ENCODE measurements around the gene NOS1.

The NOS1 gene

DNA sequence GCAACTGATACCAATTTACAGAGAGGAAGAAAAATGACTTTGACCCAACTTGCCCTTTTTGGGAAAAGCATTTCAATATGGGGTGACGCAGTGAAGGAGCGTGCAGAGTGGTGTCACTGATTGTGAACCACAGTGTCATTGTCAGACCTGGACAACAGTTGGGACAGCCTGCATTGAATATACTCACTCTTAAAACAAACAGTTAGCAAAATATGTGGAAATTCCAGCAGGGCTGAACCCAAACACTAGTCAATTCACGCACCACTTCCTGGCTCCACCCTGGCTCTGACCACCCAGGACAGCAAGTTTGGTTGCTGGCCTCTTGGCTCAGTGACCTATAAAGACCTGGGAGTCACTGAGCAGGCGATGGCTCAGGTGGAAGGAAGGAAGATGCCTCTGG lies 61.3 kb downstream of the NOS1 start:
- Histone ChIP-seq H3K9ac (ENCODE audit: low read length in 2 of 2) (no peak overlapping the region), H3K4me1 (ENCODE audit: control insufficient read depth, insufficient read depth, low read length) (no peaks in the 10 kb centered on the region), H3K9me3 (ENCODE audit: control insufficient read depth in 2 of 2, low read length in 2 of 2) (peaks cover 3 to 4% of the 10 kb centered on the region in 2 donors)

DNA sequence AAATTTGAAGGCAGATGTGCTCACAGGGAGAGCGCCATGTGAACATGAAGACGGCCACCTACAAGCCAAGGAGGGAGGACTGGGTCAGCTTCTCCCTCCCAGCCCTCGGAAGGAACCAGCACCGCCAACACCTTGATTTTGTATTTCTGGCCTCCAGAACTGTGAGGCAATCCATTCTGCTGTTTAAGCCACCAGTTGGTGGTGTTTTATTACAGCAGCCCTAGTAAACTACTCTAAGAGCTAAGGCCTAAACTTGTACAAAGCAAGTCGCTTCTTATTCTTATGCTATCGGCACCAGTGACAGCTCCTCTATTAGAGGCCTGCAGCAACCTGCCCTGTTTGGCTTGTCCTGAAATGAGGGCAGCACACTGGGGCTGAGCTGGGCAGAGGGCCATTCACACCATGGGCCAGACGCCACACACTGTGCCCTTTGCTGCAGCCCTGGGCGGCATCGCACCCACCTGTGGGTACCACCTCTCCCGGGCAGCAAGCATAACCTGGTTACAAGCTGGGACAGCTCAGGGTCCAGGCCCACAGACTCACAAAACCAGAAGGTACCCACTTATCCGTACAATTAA lies 62.7 kb downstream of the NOS1 start:
- Histone ChIP-seq H3K9me3 (ENCODE audit: control insufficient read depth in 2 of 2, low read length in 2 of 2) (peaks cover 3 to 4% of the 10 kb centered on the region in 2 donors), H3K4me1 (ENCODE audit: control insufficient read depth, insufficient read depth, low read length) (no peaks in the 10 kb centered on the region), H3K9ac (ENCODE audit: low read length in 2 of 2) (no peak overlapping the region), H3K27me3 (ENCODE audit: control insufficient read depth in 1 of 2, insufficient read depth in 2 of 2, low read length in 2 of 2) (peaks cover 0 to 2% of the 10 kb centered on the region in 2 donors), H3K4me3 (ENCODE audit: low read length in 2 of 2) (no peak overlapping the region), H3K36me3 (ENCODE audit: control insufficient read depth in 2 of 2, insufficient read depth in 2 of 2, low read length in 2 of 2) (no peaks in the 10 kb centered on the region), H3K27ac (ENCODE audit: low read length) (no peak overlapping the region)

More for the DNA sequence above, 61.3 kb downstream of the NOS1 start:
- no peak overlapping the region for H3K27ac ChIP-seq (ENCODE audit: low read length)
- H3K36me3 ChIP-seq (ENCODE audit: control insufficient read depth in 2 of 2, insufficient read depth in 2 of 2, low read length in 2 of 2) = no peaks in the 10 kb centered on the region
- H3K4me3 ChIP-seq (ENCODE audit: low read length in 2 of 2) = no peak overlapping the region
- no peaks in the 10 kb centered on the region for H3K27me3 ChIP-seq (ENCODE audit: control insufficient read depth in 1 of 2, insufficient read depth in 2 of 2, low read length in 2 of 2)

- Histone ChIP-seq H3K9ac (ENCODE audit: low read length in 2 of 2) (no peak overlapping the region), H3K4me1 (ENCODE audit: control insufficient read depth, insufficient read depth, low read length) (no peaks in the 10 kb centered on the region), H3K4me3 (ENCODE audit: low read length in 2 of 2) (no peak overlapping the region), H3K27me3 (ENCODE audit: control insufficient read depth in 1 of 2, insufficient read depth in 2 of 2, low read length in 2 of 2) (peaks cover 0 to 3% of the 10 kb centered on the region in 2 donors), H3K27ac (ENCODE audit: low read length) (no peak overlapping the region), H3K9me3 (ENCODE audit: control insufficient read depth in 2 of 2, low read length in 2 of 2) (peaks cover 3 to 4% of the 10 kb centered on the region in 2 donors), H3K36me3 (ENCODE audit: control insufficient read depth in 2 of 2, insufficient read depth in 2 of 2, low read length in 2 of 2) (no peaks in the 10 kb centered on the region)
These were observed 63.2 kb downstream of the NOS1 start for GRCh38 chr12:117298191-117298590.

- Histone ChIP-seq H3K27me3 (ENCODE audit: control insufficient read depth in 1 of 2, insufficient read depth in 2 of 2, low read length in 2 of 2) (peaks cover 3 to 10% of the 10 kb centered on the region in 2 donors), H3K4me3 (ENCODE audit: low read length in 2 of 2) (no peak overlapping the region), H3K36me3 (ENCODE audit: control insufficient read depth in 2 of 2, insufficient read depth in 2 of 2, low read length in 2 of 2) (no peaks in the 10 kb centered on the region), H3K9ac (ENCODE audit: low read length in 2 of 2) (no peak overlapping the region), H3K4me1 (ENCODE audit: control insufficient read depth, insufficient read depth, low read length) (no peaks in the 10 kb centered on the region), H3K27ac (ENCODE audit: low read length) (no peak overlapping the region), H3K9me3 (ENCODE audit: control insufficient read depth in 2 of 2, low read length in 2 of 2) (peaks cover 4 to 5% of the 10 kb centered on the region in 2 donors)
These were observed 67.2 kb downstream of the NOS1 start for GRCh38 chr12:117294189-117294603.

DNA sequence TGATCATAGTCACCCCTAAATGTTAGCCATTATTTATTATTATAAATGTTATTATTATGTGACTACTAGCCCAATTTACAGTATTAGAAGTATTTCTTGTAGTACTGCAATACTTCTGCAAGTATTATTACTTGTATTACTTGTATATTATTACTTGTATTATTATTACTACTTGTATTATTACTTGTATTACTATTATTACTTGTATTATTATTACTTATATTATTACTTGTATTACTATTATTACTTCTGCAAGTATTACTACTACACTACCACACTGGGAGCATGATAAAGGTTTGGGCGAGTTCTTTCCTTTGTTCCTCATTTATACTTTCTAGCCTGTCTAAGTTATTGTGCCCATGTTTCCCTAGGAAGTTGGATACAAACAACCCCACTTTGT lies 67.9 kb downstream of the NOS1 start:
- Histone ChIP-seq H3K4me3 (ENCODE audit: low read length in 2 of 2) (no peak overlapping the region), H3K36me3 (ENCODE audit: control insufficient read depth in 2 of 2, insufficient read depth in 2 of 2, low read length in 2 of 2) (no peaks in the 10 kb centered on the region), H3K4me1 (ENCODE audit: control insufficient read depth, insufficient read depth, low read length) (no peaks in the 10 kb centered on the region), H3K9ac (ENCODE audit: low read length in 2 of 2) (no peak overlapping the region), H3K27me3 (ENCODE audit: control insufficient read depth in 1 of 2, insufficient read depth in 2 of 2, low read length in 2 of 2) (peaks cover 3 to 10% of the 10 kb centered on the region in 2 donors), H3K9me3 (ENCODE audit: control insufficient read depth in 2 of 2, low read length in 2 of 2) (peaks cover 4 to 5% of the 10 kb centered on the region in 2 donors), H3K27ac (ENCODE audit: low read length) (no peak overlapping the region)

DNA sequence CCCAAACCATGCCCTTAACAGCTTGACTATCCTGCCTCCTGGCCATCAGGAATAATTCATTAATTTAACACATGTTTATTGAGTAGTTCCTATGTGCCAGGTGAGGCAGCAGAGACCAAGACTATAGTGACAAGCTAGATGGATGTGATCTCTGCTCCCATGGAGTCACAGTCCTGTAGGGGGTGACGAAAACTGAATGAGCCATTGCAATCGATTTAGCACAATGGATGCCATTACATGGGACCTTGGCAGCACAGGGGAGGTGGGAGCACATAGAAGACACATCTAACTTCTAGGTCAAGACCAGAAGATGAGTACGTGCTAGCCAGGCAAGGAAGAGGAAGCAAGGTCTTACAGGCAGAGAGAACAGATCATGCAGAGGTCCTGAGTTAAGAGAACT lies 68.7 kb downstream of the NOS1 start:
- no peaks in the 10 kb centered on the region for H3K36me3 ChIP-seq (ENCODE audit: control insufficient read depth in 2 of 2, insufficient read depth in 2 of 2, low read length in 2 of 2)
- H3K27me3 ChIP-seq (ENCODE audit: control insufficient read depth in 1 of 2, insufficient read depth in 2 of 2, low read length in 2 of 2) = peaks cover 3 to 10% of the 10 kb centered on the region in 2 donors
- H3K4me3 ChIP-seq (ENCODE audit: low read length in 2 of 2) = no peak overlapping the region
- H3K27ac ChIP-seq (ENCODE audit: low read length) = no peak overlapping the region
- H3K4me1 ChIP-seq (ENCODE audit: control insufficient read depth, insufficient read depth, low read length) = no peaks in the 10 kb centered on the region
- H3K9ac ChIP-seq (ENCODE audit: low read length in 2 of 2) = no peak overlapping the region
- peaks cover 4 to 5% of the 10 kb centered on the region in 2 donors for H3K9me3 ChIP-seq (ENCODE audit: control insufficient read depth in 2 of 2, low read length in 2 of 2)

GRCh38 chr12:117284140-117284539 lies 77.3 kb downstream of the NOS1 start:
- Histone ChIP-seq H3K9ac (ENCODE audit: low read length in 2 of 2) (no peak overlapping the region), H3K4me3 (ENCODE audit: low read length in 2 of 2) (no peak overlapping the region), H3K36me3 (ENCODE audit: control insufficient read depth in 2 of 2, insufficient read depth in 2 of 2, low read length in 2 of 2) (no peaks in the 10 kb centered on the region)

DNA sequence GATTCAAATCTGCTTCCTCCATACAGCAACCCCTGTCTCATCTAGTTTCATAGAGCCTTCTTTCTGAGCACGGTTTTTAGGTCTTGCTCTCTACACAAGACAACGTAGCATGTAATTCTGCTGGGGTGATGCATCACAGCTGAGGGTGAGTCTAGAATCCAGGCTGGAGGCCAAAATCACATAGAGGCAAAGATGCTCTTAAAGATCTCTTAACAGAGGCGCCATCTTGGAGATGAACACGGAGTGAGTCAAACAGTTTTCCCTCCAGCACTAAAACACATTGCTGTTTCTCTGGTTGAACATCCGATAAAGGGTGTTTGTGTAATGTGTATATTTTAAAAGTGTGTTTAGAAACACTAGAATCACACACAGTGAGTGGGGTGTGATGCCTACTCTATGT lies 78.9 kb downstream of the NOS1 start:
- no peak overlapping the region for H3K9ac ChIP-seq (ENCODE audit: low read length in 2 of 2)
- peaks cover 0 to 2% of the 10 kb centered on the region in 2 donors for H3K27me3 ChIP-seq (ENCODE audit: control insufficient read depth in 1 of 2, insufficient read depth in 2 of 2, low read length in 2 of 2)
- no peak overlapping the region for H3K27ac ChIP-seq (ENCODE audit: low read length)
- H3K4me3 ChIP-seq (ENCODE audit: low read length in 2 of 2) = no peak overlapping the region
- no peaks in the 10 kb centered on the region for H3K36me3 ChIP-seq (ENCODE audit: control insufficient read depth in 2 of 2, insufficient read depth in 2 of 2, low read length in 2 of 2)
- H3K4me1 ChIP-seq (ENCODE audit: control insufficient read depth, insufficient read depth, low read length) = no peaks in the 10 kb centered on the region
- H3K9me3 ChIP-seq (ENCODE audit: control insufficient read depth in 2 of 2, low read length in 2 of 2) = peaks cover 0 to 4% of the 10 kb centered on the region in 2 donors

More at GRCh38 chr12:117284140-117284539, 77.3 kb downstream of the NOS1 start:
- H3K4me1 ChIP-seq (ENCODE audit: control insufficient read depth, insufficient read depth, low read length) = no peaks in the 10 kb centered on the region
- no peak overlapping the region for H3K27ac ChIP-seq (ENCODE audit: low read length)
- H3K27me3 ChIP-seq (ENCODE audit: control insufficient read depth in 1 of 2, insufficient read depth in 2 of 2, low read length in 2 of 2) = no peaks in the 10 kb centered on the region
- peaks cover 0 to 4% of the 10 kb centered on the region in 2 donors for H3K9me3 ChIP-seq (ENCODE audit: control insufficient read depth in 2 of 2, low read length in 2 of 2)

DNA sequence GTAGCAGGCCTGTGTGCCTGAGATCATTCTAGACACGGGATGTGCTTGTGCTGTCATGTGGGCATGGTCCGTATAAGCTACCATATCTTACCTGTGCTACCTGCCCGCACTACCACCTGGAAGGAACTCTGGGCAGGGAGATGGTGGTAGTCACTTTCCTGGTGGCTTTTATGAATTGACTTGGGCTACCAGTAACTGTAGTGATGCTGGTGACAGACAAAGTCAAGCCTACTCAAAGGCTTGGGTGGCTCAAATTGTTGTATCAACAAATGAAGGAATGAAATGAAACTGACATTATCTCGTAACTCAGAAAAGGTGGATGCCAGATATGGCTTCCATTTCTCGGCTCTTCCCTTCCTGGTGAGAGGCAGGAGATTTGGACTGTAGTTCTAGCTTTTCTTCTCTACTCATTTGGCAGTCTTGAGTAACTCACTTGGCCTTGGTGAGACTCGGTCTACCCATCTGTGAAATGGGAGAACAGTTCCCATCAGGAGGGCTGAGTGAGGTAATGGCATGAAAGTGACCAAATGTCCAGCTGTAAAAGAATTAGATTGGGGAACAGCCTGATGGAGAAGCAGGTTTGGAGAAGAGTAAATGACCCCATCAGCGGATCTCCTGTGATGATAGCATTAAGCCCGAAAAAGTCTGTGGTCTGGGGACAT lies 81.3 kb downstream of the NOS1 start:
- H3K9ac ChIP-seq (ENCODE audit: low read length in 2 of 2) = no peak overlapping the region
- H3K9me3 ChIP-seq (ENCODE audit: control insufficient read depth in 2 of 2, low read length in 2 of 2) = no peaks in the 10 kb centered on the region
- H3K27me3 ChIP-seq (ENCODE audit: control insufficient read depth in 1 of 2, insufficient read depth in 2 of 2, low read length in 2 of 2) = peaks cover 0 to 4% of the 10 kb centered on the region in 2 donors
- H3K36me3 ChIP-seq (ENCODE audit: control insufficient read depth in 2 of 2, insufficient read depth in 2 of 2, low read length in 2 of 2) = no peaks in the 10 kb centered on the region
- no peak overlapping the region for H3K27ac ChIP-seq (ENCODE audit: low read length)
- no peak overlapping the region for H3K4me3 ChIP-seq (ENCODE audit: low read length in 2 of 2)
- no peaks in the 10 kb centered on the region for H3K4me1 ChIP-seq (ENCODE audit: control insufficient read depth, insufficient read depth, low read length)

DNA sequence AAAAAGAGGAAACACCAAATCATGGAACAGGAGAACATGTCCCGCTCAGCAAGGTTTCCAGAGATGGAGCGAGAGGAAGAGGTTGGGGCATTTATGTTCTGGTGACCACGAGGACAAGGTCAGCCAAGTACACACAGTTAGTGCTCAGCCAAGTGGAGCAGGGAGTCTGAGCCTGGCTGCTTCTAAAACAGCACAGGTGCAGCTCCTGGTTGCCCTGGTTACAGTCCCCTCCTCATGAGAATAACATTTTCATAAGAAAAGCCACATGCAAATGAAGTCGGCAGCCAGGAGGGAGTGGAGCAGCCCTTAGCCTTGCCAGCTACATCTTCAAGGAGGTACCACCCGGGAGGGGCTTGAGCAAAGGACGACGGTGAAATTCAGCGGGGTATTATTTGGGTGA lies 81.8 kb downstream of the NOS1 start:
- no peak overlapping the region for H3K9ac ChIP-seq (ENCODE audit: low read length in 2 of 2)
- no peak overlapping the region for H3K27ac ChIP-seq (ENCODE audit: low read length)
- H3K36me3 ChIP-seq (ENCODE audit: control insufficient read depth in 2 of 2, insufficient read depth in 2 of 2, low read length in 2 of 2) = no peaks in the 10 kb centered on the region
- H3K4me1 ChIP-seq (ENCODE audit: control insufficient read depth, insufficient read depth, low read length) = no peaks in the 10 kb centered on the region
- H3K27me3 ChIP-seq (ENCODE audit: control insufficient read depth in 1 of 2, insufficient read depth in 2 of 2, low read length in 2 of 2) = peaks cover 0 to 4% of the 10 kb centered on the region in 2 donors
- no peaks in the 10 kb centered on the region for H3K9me3 ChIP-seq (ENCODE audit: control insufficient read depth in 2 of 2, low read length in 2 of 2)
- no peak overlapping the region for H3K4me3 ChIP-seq (ENCODE audit: low read length in 2 of 2)

DNA sequence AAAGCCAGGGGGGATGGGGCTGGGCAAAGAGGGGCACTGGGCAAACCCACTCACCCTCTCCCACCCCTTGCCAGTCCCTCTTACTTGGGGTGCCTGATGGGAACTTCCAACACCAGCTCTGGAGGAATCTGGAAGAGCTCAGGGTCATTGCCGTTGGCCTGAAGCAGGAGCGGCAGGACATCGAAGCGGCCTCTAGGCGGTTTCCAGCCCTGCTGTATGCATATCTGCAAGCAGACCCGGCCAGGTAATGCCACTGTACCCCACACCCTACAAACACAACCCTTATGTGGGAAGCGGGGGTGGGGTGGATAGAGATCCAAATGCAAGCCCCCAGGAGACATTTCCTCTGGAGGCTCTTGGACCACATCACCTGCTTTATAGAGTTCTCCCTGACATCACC lies 83.6 kb downstream of the NOS1 start:
- no peak overlapping the region for H3K27ac ChIP-seq (ENCODE audit: low read length)
- no peak overlapping the region for H3K9ac ChIP-seq (ENCODE audit: low read length in 2 of 2)
- H3K9me3 ChIP-seq (ENCODE audit: control insufficient read depth in 2 of 2, low read length in 2 of 2) = no peaks in the 10 kb centered on the region
- H3K4me3 ChIP-seq (ENCODE audit: low read length in 2 of 2) = no peak overlapping the region
- no peaks in the 10 kb centered on the region for H3K4me1 ChIP-seq (ENCODE audit: control insufficient read depth, insufficient read depth, low read length)
- peaks cover 0 to 4% of the 10 kb centered on the region in 2 donors for H3K27me3 ChIP-seq (ENCODE audit: control insufficient read depth in 1 of 2, insufficient read depth in 2 of 2, low read length in 2 of 2)
- no peaks in the 10 kb centered on the region for H3K36me3 ChIP-seq (ENCODE audit: control insufficient read depth in 2 of 2, insufficient read depth in 2 of 2, low read length in 2 of 2)
